ENCODE results near the gene CNPY2. TPM values are rescaled to one million over a fixed set of nuclear protein-coding genes. Genes with fewer than 3 reads are reported as not detected.

CNPY2 gene
- total and polyA plus RNA-seq, 5 donors = 52.4 to 69.7 (median 56.3) TPM

- Histone ChIP-seq H3K4me1 (ENCODE audit: control insufficient read depth, insufficient read depth, low read length) (no peaks in the 10 kb centered on the region), H3K9me3 (ENCODE audit: control insufficient read depth, low read length) (no peaks in the 10 kb centered on the region), H3K4me3 (ENCODE audit: low read length) (peak overlapping the region; percentile 72), H3K27me3 (ENCODE audit: control insufficient read depth, insufficient read depth) (no peaks in the 10 kb centered on the region), H3K27ac (ENCODE audit: low read length) (peak overlapping the region; percentile 86)
- WGBS = 2% methylated on average over 11 of the region's 11 CpGs
- intact Hi-C loops (cut with DNase I) = loop anchor here in 1 of 4 donors (10.0 kb wide), 1 partner anchor 110 kb away; no protein-coding TSS in a partner anchor
- ATAC-seq = peak in 1 of 2 donors; percentile 8
- DNase-seq = peak in 1 of 3 donors; percentile 58
Observed at GRCh38 chr12:56315249-56315621, 553 bp downstream of the CNPY2 start.

- intact Hi-C loops (cut with DNase I) = loop anchor here in 1 of 4 donors (10.0 kb wide), 1 partner anchor 106 kb away; no protein-coding TSS in a partner anchor
- Histone ChIP-seq H3K9me3 (ENCODE audit: control insufficient read depth, low read length) (no peaks in the 10 kb centered on the region), H3K4me3 (ENCODE audit: low read length) (no peak overlapping the region), H3K27me3 (ENCODE audit: control insufficient read depth, insufficient read depth) (no peaks in the 10 kb centered on the region), H3K27ac (ENCODE audit: low read length) (no peak overlapping the region), H3K4me1 (ENCODE audit: control insufficient read depth, insufficient read depth, low read length) (no peaks in the 10 kb centered on the region)
- ATAC-seq (no peak), DNase-seq (no peak)
- 93% methylated on average over 12 of the region's 12 CpGs for WGBS
Observed at GRCh38 chr12:56311003-56311402, 4.8 kb downstream of the CNPY2 start.

GRCh38 chr12:56308714-56309113, 7.1 kb downstream of the CNPY2 start:
- Histone ChIP-seq H3K27me3 (ENCODE audit: control insufficient read depth, insufficient read depth) (no peaks in the 10 kb centered on the region), H3K9me3 (ENCODE audit: control insufficient read depth, low read length) (no peaks in the 10 kb centered on the region), H3K27ac (ENCODE audit: low read length) (no peak overlapping the region), H3K4me3 (ENCODE audit: low read length) (no peak overlapping the region), H3K4me1 (ENCODE audit: control insufficient read depth, insufficient read depth, low read length) (no peaks in the 10 kb centered on the region)
- intact Hi-C loops (cut with DNase I) = no loop called here
- no peak for DNase-seq
- WGBS = 87% methylated on average over 3 of the region's 3 CpGs
- ATAC-seq = no peak

GRCh38 chr12:56307221-56307965, 8.4 kb downstream of the CNPY2 start:
- no peaks in the 10 kb centered on the region for H3K4me1 ChIP-seq (ENCODE audit: control insufficient read depth, insufficient read depth, low read length)
- no peak overlapping the region for H3K4me3 ChIP-seq (ENCODE audit: low read length)
- no peaks in the 10 kb centered on the region for H3K27me3 ChIP-seq (ENCODE audit: control insufficient read depth, insufficient read depth)
- DNase-seq (no peak), ATAC-seq (no peak)
- WGBS = 97% methylated on average over 7 of the region's 7 CpGs
- no peaks in the 10 kb centered on the region for H3K9me3 ChIP-seq (ENCODE audit: control insufficient read depth, low read length)
- H3K27ac ChIP-seq (ENCODE audit: low read length) = no peak overlapping the region
- intact Hi-C loops (cut with DNase I) = no loop called here

GRCh38 chr12:56304872-56305590, 10.8 kb downstream of the CNPY2 start:
- intact Hi-C loops (cut with DNase I) = no loop called here
- no peaks in the 10 kb centered on the region for H3K27me3 ChIP-seq (ENCODE audit: control insufficient read depth, insufficient read depth)
- H3K27ac ChIP-seq (ENCODE audit: low read length) = no peak overlapping the region
- no peaks in the 10 kb centered on the region for H3K4me1 ChIP-seq (ENCODE audit: control insufficient read depth, insufficient read depth, low read length)
- ATAC-seq (no peak), DNase-seq (no peak)
- WGBS = 92% methylated on average over 8 of the region's 8 CpGs
- H3K4me3 ChIP-seq (ENCODE audit: low read length) = no peak overlapping the region
- no peaks in the 10 kb centered on the region for H3K9me3 ChIP-seq (ENCODE audit: control insufficient read depth, low read length)

- no peak overlapping the region for H3K4me3 ChIP-seq (ENCODE audit: low read length)
- no peaks in the 10 kb centered on the region for H3K4me1 ChIP-seq (ENCODE audit: control insufficient read depth, insufficient read depth, low read length)
- no peaks in the 10 kb centered on the region for H3K9me3 ChIP-seq (ENCODE audit: control insufficient read depth, low read length)
- 96% methylated on average over 3 of the region's 3 CpGs for WGBS
- ATAC-seq (no peak), DNase-seq (no peak)
- H3K27ac ChIP-seq (ENCODE audit: low read length) = no peak overlapping the region
- intact Hi-C loops (cut with DNase I) = no loop called here
- no peaks in the 10 kb centered on the region for H3K27me3 ChIP-seq (ENCODE audit: control insufficient read depth, insufficient read depth)
Observed at GRCh38 chr12:56304276-56304675, 11.5 kb downstream of the CNPY2 start.

GRCh38 chr12:56300644-56301464, 14.9 kb downstream of the CNPY2 start:
- intact Hi-C loops (cut with DNase I) = no loop called here
- ATAC-seq (peak; percentile 25 to 44), DNase-seq (no peak)
- Histone ChIP-seq H3K4me1 (ENCODE audit: control insufficient read depth, insufficient read depth, low read length) (peaks cover 7% of the 10 kb centered on the region), H3K27ac (ENCODE audit: low read length) (peak overlapping the region; percentile 89), H3K4me3 (ENCODE audit: low read length) (peak overlapping the region; percentile 51), H3K9me3 (ENCODE audit: control insufficient read depth, low read length) (no peaks in the 10 kb centered on the region), H3K27me3 (ENCODE audit: control insufficient read depth, insufficient read depth) (no peaks in the 10 kb centered on the region)
- WGBS = 23% methylated on average over 21 of the region's 21 CpGs

- H3K4me3 ChIP-seq (ENCODE audit: low read length) = peak within 1 kb of the TSS; percentile 67
- H3K27me3 ChIP-seq (ENCODE audit: control insufficient read depth, insufficient read depth) = no peaks in the 10 kb centered on the region
- intact Hi-C loops (cut with DNase I) = no loop called here
- H3K4me1 ChIP-seq (ENCODE audit: control insufficient read depth, insufficient read depth, low read length) = peaks cover 7% of the 10 kb centered on the region
- under 1% methylated on average over 63 of the region's 63 CpGs for WGBS
- H3K9me3 ChIP-seq (ENCODE audit: control insufficient read depth, low read length) = no peaks in the 10 kb centered on the region
- ATAC-seq (peak; percentile 98 to 99), DNase-seq (peak; percentile 99)
- peak within 1 kb of the TSS; percentile 95 for H3K27ac ChIP-seq (ENCODE audit: low read length)
Observed at GRCh38 chr12:56299853-56300643, 15.7 kb downstream of the CNPY2 start, which contains the start of gene CS. Gene CS, minus strand, starts transcription at chr12:56300330. Its CDS starts 129 bp downstream, at chr12:56300201.

GRCh38 chr12:56299308-56299852, 16.4 kb downstream of the CNPY2 start:
- peak; percentile 2 to 3 for ATAC-seq
- peaks cover 8% of the 10 kb centered on the region for H3K4me1 ChIP-seq (ENCODE audit: control insufficient read depth, insufficient read depth, low read length)
- under 1% methylated on average over 10 of the region's 10 CpGs for WGBS

GRCh38 chr12:56298828-56299227, 17.0 kb downstream of the CNPY2 start:
- intact Hi-C loops (cut with DNase I) = no loop called here
- 71% methylated on average over 5 of the region's 5 CpGs for WGBS
- Histone ChIP-seq H3K4me3 (ENCODE audit: low read length) (peak overlapping the region; percentile 67), H3K27ac (ENCODE audit: low read length) (peak overlapping the region; percentile 6), H3K27me3 (ENCODE audit: control insufficient read depth, insufficient read depth) (no peaks in the 10 kb centered on the region), H3K4me1 (ENCODE audit: control insufficient read depth, insufficient read depth, low read length) (peaks cover 8% of the 10 kb centered on the region), H3K9me3 (ENCODE audit: control insufficient read depth, low read length) (no peaks in the 10 kb centered on the region)
- ATAC-seq (no peak), DNase-seq (no peak)

More at GRCh38 chr12:56299308-56299852, 16.4 kb downstream of the CNPY2 start:
- H3K27ac ChIP-seq (ENCODE audit: low read length) = peak overlapping the region; percentile 95
- H3K9me3 ChIP-seq (ENCODE audit: control insufficient read depth, low read length) = no peaks in the 10 kb centered on the region
- no peak for DNase-seq
- intact Hi-C loops (cut with DNase I) = no loop called here
- no peaks in the 10 kb centered on the region for H3K27me3 ChIP-seq (ENCODE audit: control insufficient read depth, insufficient read depth)
- H3K4me3 ChIP-seq (ENCODE audit: low read length) = peak overlapping the region; percentile 67
